ENCODE data around the gene ZSCAN25.
A peak's percentile ranks its signal among the peaks of the same experiment; 100 is the strongest.
"Not testable (repeated sequence)": the region's sequence is repeated elsewhere in the genome, so short reads cannot be mapped to it uniquely, and the experiment has no call there.

The ZSCAN25 gene

DNA sequence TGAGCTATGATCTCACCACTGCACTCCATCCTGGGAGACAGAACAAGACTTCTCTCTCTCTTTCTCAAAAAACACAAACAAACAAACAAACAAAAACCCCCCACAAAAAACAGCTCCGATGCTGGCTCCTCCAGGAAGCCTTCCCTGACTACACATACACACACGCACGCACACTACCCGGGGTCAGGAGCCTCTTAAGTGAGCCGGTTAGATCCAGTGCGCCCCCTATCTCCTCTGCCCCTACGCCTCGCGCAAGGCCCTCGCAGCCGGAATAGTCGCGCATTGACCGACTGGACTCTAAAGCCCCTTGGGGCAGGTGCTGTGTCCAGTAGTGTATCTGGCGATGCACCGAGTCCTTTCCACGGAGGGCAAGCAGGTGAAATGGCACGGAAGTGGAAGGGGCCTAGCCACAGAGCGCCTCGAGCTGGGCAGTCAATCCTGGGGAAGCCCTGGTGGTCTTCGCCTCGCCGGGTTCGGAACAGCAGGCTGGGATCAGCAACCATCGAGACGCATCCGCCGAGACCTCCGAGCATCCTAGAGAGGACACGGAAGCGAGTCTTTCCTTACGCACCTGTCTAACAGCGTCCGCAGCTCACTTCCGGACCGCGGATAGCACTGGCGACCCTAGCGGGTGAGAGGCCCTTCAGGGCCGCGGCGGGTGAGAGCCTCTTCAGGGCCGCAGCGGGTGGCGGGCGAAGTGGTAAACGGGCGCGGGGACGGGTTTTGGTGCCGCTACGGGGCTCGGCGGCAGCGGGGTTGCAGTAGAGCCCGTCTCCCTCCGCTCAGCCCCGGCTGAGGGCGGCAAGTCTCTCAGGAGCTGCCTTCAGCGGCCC lies at the start of gene ZSCAN25:
TSS of gene ZSCAN25 (plus strand) at position 588 of the 833 bp plus-strand sequence. CDS start 2,661 bp downstream, outside the sequence.
- peak; percentile 59 for DNase-seq

GRCh38 chr7:99568770-99569169 lies 48.0 kb upstream of the ZSCAN25 start:
- not testable (repeated sequence) for DNase-seq

DNA sequence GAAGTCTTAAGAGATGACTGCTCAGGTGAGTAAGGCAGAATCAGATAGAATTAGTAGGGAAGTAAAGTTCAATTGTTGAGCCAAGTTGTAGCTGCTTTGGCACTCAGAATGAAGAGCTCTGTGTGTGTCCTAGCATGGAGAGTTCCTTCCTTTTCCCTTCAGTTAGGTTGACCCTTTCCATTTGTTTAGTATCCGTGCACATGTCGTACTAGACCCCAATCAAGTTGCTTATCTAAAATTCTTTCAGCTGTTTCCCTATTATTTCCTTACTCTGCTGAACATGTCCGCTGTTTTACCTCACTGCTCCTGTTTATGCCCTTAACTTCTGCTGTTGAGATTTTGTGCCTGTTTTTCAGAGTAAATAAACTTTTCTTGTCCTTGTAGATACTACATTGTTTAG lies 45.0 kb upstream of the ZSCAN25 start:
- DNase-seq, result no peak

GRCh38 chr7:99573257-99573656 lies 43.5 kb upstream of the ZSCAN25 start:
- DNase-seq, result no peak

- DNase-seq, result no peak
These were observed 40.5 kb upstream of the ZSCAN25 start for GRCh38 chr7:99576251-99576650.

DNA sequence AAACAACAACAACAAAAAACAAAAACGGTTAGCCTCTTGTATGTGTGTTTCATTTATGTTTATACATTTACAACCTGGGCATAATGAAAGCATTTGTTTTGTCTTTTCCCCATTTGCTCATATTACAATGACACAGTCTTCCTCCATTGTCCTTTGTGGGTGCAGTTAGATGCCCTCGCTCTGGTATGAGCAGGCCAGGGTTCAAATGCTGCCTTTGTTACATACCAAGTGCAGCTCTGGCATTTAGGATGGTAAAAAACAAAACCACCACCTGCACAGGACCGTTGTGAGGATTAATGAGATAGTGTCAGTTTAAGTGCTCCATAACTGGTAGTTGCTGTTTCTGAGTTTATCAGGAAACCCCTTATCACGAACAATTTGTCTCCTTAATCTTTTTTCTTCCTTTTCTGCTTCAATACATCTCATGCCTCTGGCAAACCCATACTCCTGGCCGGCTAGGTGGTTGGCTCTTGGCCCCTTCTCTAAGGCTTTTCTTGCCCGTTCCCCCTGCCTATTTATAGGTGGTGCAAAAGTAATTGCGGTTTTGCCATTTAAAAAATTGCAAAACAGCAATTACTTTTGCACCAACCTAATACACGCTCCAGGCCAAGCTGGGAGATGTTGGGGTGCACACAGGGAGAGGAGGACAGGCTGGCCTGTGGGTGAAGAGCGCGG lies 37.3 kb upstream of the ZSCAN25 start:
- DNase-seq, result no peak

GRCh38 chr7:99579956-99580777 lies 36.6 kb upstream of the ZSCAN25 start:
- DNase-seq, result no peak

- DNase-seq, result not testable (repeated sequence)
These were observed 35.9 kb upstream of the ZSCAN25 start for GRCh38 chr7:99580778-99581332.

GRCh38 chr7:99588868-99589267 lies 27.9 kb upstream of the ZSCAN25 start:
- DNase-seq, result no peak

DNA sequence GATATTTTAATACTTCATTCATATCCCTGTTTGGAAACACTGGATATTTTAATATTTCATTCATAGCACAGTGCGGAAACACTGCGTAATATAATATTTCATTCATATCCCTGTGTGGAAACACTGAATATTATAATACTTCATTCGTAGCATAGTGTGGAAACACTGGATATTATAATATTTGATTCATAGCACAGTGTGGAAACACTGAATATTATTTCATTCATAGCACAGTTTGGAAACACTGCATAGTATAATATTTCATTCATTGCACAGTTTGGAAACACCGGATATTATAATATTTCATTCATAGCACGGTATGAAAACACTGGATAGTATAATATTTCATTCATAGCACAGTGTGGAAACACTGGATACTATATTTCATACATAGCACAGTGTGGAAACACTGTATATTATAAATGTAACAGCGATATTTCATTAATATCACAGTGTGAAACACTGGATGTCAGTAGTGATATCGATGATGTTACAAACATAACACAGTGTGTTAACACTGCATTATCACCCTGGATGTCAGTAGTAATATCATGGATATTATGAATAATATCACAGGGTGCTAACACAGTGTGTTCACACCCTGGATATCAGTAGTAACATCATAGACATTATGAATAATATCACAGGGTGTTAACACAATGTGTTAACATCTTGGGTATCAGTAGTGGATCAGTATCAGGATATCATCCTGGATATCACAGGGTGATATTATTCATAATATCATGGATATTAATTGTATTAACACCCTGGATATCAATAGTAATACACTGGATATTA lies 21.6 kb upstream of the ZSCAN25 start:
- no peak for DNase-seq

- no peak for DNase-seq
These were observed 20.3 kb upstream of the ZSCAN25 start for GRCh38 chr7:99596408-99596955.

DNA sequence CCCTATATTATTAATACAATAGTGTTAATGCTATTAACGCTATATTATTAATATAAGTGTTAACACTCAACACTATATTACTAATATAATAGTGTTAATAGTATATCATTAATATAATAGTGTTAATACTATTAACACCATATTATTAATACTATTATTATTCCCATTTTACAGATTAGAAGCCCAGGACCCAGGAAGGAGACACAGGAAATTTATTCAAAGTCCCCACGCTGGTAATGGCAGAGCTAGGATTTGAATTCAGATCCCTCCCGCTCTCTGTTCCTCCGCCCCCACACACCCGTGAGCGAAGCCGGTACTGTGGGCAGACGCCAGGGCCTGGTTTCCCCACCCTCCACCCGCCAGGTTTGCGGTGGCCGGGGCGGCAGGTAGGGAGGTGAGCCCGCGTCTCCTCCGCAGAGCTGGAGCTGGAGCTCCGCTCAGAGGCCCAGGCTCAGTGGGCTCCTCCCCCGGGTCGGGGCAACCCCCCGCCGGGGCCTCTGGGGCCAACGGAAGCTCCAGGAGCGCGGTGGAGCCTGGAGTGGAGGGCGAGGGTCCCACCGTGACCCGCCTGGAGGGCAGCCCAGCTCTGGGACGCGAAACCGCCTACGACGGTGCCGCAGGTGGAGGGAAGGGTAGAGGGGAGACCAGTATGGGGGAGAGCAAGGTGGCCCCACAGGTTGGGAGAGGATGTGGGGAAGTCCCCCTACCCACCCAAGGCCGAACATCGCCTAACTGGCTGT lies 18.8 kb upstream of the ZSCAN25 start, which contains the start of gene TMEM225B:
TSS of gene TMEM225B (plus strand) at position 506 of the 740 bp plus-strand sequence. CDS start 6,122 bp downstream, outside the sequence.
- no peak for DNase-seq

- no peak for DNase-seq
These were observed 16.9 kb upstream of the ZSCAN25 start for GRCh38 chr7:99599836-99600235.

DNA sequence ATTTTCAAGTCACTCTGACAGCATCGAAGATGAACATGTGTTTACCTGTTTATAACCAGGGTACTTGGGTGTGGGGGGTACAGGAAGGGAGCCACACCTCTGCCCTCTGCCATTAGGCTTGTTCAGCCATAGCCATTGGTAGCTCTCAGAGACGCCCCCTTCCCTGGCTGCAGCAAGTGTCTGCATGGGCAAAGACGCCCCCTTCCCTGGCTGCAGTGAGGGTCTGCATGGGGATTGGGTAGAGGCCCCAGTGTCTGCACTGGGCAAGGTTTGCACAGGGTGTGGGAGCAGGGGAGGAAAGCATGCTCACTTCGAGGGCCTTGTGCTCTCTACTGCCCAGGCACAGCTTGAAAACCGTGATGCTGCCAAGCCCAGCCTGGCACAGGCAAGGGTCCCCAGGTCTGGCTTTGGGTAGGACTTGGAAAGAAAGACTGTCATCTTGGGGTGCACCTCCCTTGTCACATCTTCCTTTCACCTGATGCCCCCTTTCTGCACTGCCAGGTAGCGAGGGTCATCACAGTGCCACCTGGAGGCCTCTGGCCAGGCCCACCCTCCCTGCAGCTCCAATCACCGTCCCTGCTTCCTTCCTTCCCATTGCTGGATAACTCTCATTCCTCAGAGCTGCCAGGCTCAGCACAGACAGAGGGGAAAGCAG lies 15.0 kb upstream of the ZSCAN25 start:
- DNase-seq, result no peak

GRCh38 chr7:99605527-99605926 lies 11.2 kb upstream of the ZSCAN25 start:
- no peak for DNase-seq

- no peak for DNase-seq
These were observed 10.2 kb upstream of the ZSCAN25 start for GRCh38 chr7:99606531-99606930.

DNA sequence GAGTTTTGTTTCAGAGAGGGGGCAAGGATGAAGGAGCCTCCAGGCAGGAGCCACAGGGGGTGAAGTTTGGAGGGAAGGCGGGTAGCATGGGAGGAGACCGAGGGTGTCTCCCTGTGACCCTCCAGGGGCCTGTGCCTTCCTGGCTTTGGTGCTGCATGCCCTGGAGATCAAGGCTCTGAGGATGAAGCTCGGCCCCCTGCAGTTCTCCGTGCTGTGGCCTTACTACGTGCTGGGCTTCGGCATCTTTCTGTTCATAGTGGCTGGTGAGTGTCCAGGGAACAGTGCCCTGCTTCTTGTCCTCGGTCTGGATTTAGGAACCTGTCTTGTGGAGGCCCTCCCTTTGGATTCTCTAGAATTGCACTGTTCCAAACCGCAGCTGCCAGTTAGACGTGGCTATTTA lies 9.2 kb upstream of the ZSCAN25 start:
- DNase-seq, result no peak

DNA sequence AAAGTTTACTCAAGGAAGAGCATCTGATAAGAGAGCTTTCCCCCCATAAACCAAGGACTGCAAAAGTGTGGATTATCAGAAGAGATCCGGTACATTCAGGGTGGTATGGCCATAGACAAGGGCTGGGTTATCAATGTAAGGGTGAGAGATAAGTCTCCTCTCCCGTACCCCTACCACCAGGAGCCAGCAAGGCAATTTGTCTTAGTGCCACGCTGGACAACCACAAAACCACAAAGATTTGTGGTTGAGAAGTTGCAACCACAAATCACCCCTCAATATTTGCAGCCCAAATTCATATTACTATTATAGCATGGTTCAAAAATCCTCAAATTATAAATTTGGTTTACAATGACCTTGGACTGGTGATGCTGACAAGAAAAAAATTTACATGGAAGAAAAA lies 2.3 kb upstream of the ZSCAN25 start:
- no peak for DNase-seq

- DNase-seq, result no peak
These were observed 772 bp upstream of the ZSCAN25 start for GRCh38 chr7:99615989-99616358.

DNA sequence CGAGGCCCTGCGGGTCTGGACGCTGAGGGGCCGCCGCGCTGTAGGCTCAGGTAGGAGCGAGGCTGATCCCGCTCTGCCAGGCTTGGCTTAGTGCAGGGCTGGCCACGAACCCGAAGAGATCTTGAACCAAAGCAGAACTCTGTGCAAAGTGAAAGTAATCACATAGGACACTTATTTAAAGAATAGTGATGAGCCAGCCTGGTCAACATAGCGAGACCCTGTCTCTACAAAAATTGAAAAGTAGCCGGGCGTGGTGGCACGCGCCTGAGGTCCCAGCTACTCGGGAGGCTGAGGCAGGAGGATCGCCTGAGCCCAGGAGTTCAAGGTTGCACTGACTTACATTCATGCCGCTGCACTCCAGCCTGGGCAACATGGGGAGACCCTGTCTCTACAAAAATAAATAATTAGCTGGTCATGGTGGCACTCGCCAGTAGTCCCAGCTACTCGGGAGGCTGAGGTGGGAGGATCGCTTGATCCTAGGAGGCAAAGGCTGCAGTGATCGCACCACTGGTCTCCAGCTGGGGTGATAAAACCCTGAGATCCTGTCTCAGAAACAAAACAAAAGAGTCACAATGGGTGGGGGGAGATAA lies 541 bp downstream of the ZSCAN25 start:
- no peak for DNase-seq

Data from SIG-M5 (cell line).